IgD-negative memory B cell (primary cell): ENCODE results near the gene PLPPR5. TPM values are rescaled to one million over a fixed set of nuclear protein-coding genes. Genes with fewer than 3 reads are reported as not detected.
"Not testable (repeated sequence)": the region's sequence is repeated elsewhere in the genome, so short reads cannot be mapped to it uniquely, and the experiment has no call there.

Experiments used
- H3K27ac Mint-ChIP-seq, 3 donors: one replicate each; pipeline ENCODE4 v1.8.0; 2020 to 2022; ENCODE audit warnings: mild to moderate bottlenecking in 3 of 3, mixed read lengths in 3 of 3, moderate library complexity in 1 of 3
- H3K27me3 Mint-ChIP-seq: one replicate; pipeline ENCODE4 v1.8.0; 2021; ENCODE audit warnings: mixed read lengths
- H3K36me3 Mint-ChIP-seq: one replicate; pipeline ENCODE4 v1.8.0; 2020; ENCODE audit warnings: mild to moderate bottlenecking, mixed read lengths
- H3K4me1 Mint-ChIP-seq, 3 donors: one replicate each; pipeline ENCODE4 v1.8.0; 2020 to 2022; ENCODE audit warnings: mixed read lengths in 3 of 3, mild to moderate bottlenecking in 1 of 3
- H3K4me3 Mint-ChIP-seq, 4 donors: one replicate each; pipeline ENCODE4 v1.8.0; 2020 to 2022; ENCODE audit warnings: mild to moderate bottlenecking in 4 of 4, mixed read lengths in 4 of 4, moderate library complexity in 3 of 4
- H3K9me3 Mint-ChIP-seq, 3 donors: one replicate each; pipeline ENCODE4 v1.8.0; 2020 to 2021; ENCODE audit warnings: mixed read lengths in 3 of 3, mild to moderate bottlenecking in 1 of 3
- polyA plus RNA-seq: library from polyadenylated mRNA; unstranded; fragments of 300-500 nt; fragmentation: Illumina TruSeq; gene quantifications from one replicate; pipeline ENCODE4 v1.2.3, GENCODE V29; 2021

PLPPR5 gene
- polyA plus RNA-seq, 1 donor from 2014 or later, result not detected

- no peaks in the 10 kb centered on the region for H3K27me3 Mint-ChIP-seq
- H3K27ac Mint-ChIP-seq, result no peak overlapping the region
- peaks cover 0 to 3% (median 0%) of the 10 kb centered on the region in 3 donors for H3K9me3 Mint-ChIP-seq
- no peaks in the 10 kb centered on the region for H3K4me1 Mint-ChIP-seq
- H3K36me3 Mint-ChIP-seq, result peaks cover 2% of the 10 kb centered on the region
- no peak overlapping the region for H3K4me3 Mint-ChIP-seq
Measured at GRCh38 chr1:98910827-98911226, 93.8 kb downstream of the PLPPR5 start.

- H3K36me3 Mint-ChIP-seq, result peaks cover 2% of the 10 kb centered on the region
- H3K27me3 Mint-ChIP-seq, result no peaks in the 10 kb centered on the region
- H3K4me3 Mint-ChIP-seq, result no peak overlapping the region
- no peak overlapping the region for H3K27ac Mint-ChIP-seq
- H3K4me1 Mint-ChIP-seq, result no peaks in the 10 kb centered on the region
- peaks cover 0 to 3% (median 0%) of the 10 kb centered on the region in 3 donors for H3K9me3 Mint-ChIP-seq
Measured at GRCh38 chr1:98908980-98909379, 95.7 kb downstream of the PLPPR5 start.

- no peak overlapping the region for H3K4me3 Mint-ChIP-seq
- peaks cover 2% of the 10 kb centered on the region for H3K36me3 Mint-ChIP-seq
- no peak overlapping the region for H3K27ac Mint-ChIP-seq
- H3K4me1 Mint-ChIP-seq, result no peaks in the 10 kb centered on the region
- H3K27me3 Mint-ChIP-seq, result no peaks in the 10 kb centered on the region
- peaks cover 0 to 1% (median 0%) of the 10 kb centered on the region in 3 donors for H3K9me3 Mint-ChIP-seq
Measured at GRCh38 chr1:98906809-98907208, 97.9 kb downstream of the PLPPR5 start.

- H3K4me3 Mint-ChIP-seq, result no peak overlapping the region
- peaks cover 0 to 1% (median 0%) of the 10 kb centered on the region in 3 donors for H3K9me3 Mint-ChIP-seq
Measured at GRCh38 chr1:98906361-98906760, 98.3 kb downstream of the PLPPR5 start.

GRCh38 chr1:98904684-98905083 lies 100.0 kb downstream of the PLPPR5 start:
- H3K27me3 Mint-ChIP-seq, result no peaks in the 10 kb centered on the region
- H3K4me3 Mint-ChIP-seq, result no peak overlapping the region
- H3K9me3 Mint-ChIP-seq, result no peaks in the 10 kb centered on the region
- H3K36me3 Mint-ChIP-seq, result peaks cover 3% of the 10 kb centered on the region
- no peaks in the 10 kb centered on the region for H3K4me1 Mint-ChIP-seq
- H3K27ac Mint-ChIP-seq, result no peak overlapping the region

More at GRCh38 chr1:98906361-98906760, 98.3 kb downstream of the PLPPR5 start:
- H3K27ac Mint-ChIP-seq, result no peak overlapping the region
- no peaks in the 10 kb centered on the region for H3K27me3 Mint-ChIP-seq
- H3K36me3 Mint-ChIP-seq, result peaks cover 2% of the 10 kb centered on the region
- no peaks in the 10 kb centered on the region for H3K4me1 Mint-ChIP-seq

GRCh38 chr1:98903726-98904125 lies 100.9 kb downstream of the PLPPR5 start:
- Mint-ChIP-seq H3K9me3 (no peaks in the 10 kb centered on the region), H3K4me1 (no peaks in the 10 kb centered on the region), H3K4me3 (no peak overlapping the region), H3K27me3 (no peaks in the 10 kb centered on the region), H3K27ac (no peak overlapping the region), H3K36me3 (peaks cover 3% of the 10 kb centered on the region)

GRCh38 chr1:98903261-98903660 lies 101.4 kb downstream of the PLPPR5 start:
- Mint-ChIP-seq H3K9me3 (no peaks in the 10 kb centered on the region), H3K36me3 (peaks cover 2% of the 10 kb centered on the region), H3K27me3 (no peaks in the 10 kb centered on the region), H3K4me3 (no peak overlapping the region), H3K27ac (no peak overlapping the region), H3K4me1 (no peaks in the 10 kb centered on the region)

GRCh38 chr1:98898940-98899339 lies 105.7 kb downstream of the PLPPR5 start:
- Mint-ChIP-seq H3K4me3 (no peak overlapping the region), H3K4me1 (no peaks in the 10 kb centered on the region), H3K36me3 (peaks cover 2% of the 10 kb centered on the region), H3K27me3 (no peaks in the 10 kb centered on the region), H3K27ac (no peak overlapping the region), H3K9me3 (peaks cover 0 to 8% (median 3%) of the 10 kb centered on the region in 3 donors)

- no peak overlapping the region for H3K4me3 Mint-ChIP-seq
- no peaks in the 10 kb centered on the region for H3K4me1 Mint-ChIP-seq
- peaks cover 2% of the 10 kb centered on the region for H3K36me3 Mint-ChIP-seq
- H3K27ac Mint-ChIP-seq, result no peak overlapping the region
- peaks cover 0 to 8% (median 3%) of the 10 kb centered on the region in 3 donors for H3K9me3 Mint-ChIP-seq
- H3K27me3 Mint-ChIP-seq, result no peaks in the 10 kb centered on the region
Measured at GRCh38 chr1:98897479-98897878, 107.2 kb downstream of the PLPPR5 start.

GRCh38 chr1:98896711-98897445 lies 107.8 kb downstream of the PLPPR5 start:
- peaks cover 2% of the 10 kb centered on the region for H3K36me3 Mint-ChIP-seq
- H3K9me3 Mint-ChIP-seq, result peaks cover 0 to 8% (median 3%) of the 10 kb centered on the region in 3 donors
- no peaks in the 10 kb centered on the region for H3K4me1 Mint-ChIP-seq
- no peak overlapping the region for H3K4me3 Mint-ChIP-seq
- no peaks in the 10 kb centered on the region for H3K27me3 Mint-ChIP-seq
- H3K27ac Mint-ChIP-seq, result no peak overlapping the region

- no peak overlapping the region for H3K4me3 Mint-ChIP-seq
- no peak overlapping the region for H3K27ac Mint-ChIP-seq
Measured at GRCh38 chr1:98893371-98893770, 111.3 kb downstream of the PLPPR5 start.

GRCh38 chr1:98888869-98889268 lies 115.8 kb downstream of the PLPPR5 start:
- peaks cover 8% of the 10 kb centered on the region for H3K36me3 Mint-ChIP-seq

More at GRCh38 chr1:98893371-98893770, 111.3 kb downstream of the PLPPR5 start:
- peaks cover 0 to 8% (median 3%) of the 10 kb centered on the region in 3 donors for H3K9me3 Mint-ChIP-seq
- H3K36me3 Mint-ChIP-seq, result peaks cover 3% of the 10 kb centered on the region
- H3K27me3 Mint-ChIP-seq, result no peaks in the 10 kb centered on the region
- H3K4me1 Mint-ChIP-seq, result no peaks in the 10 kb centered on the region

GRCh38 chr1:98887507-98887906 lies 117.2 kb downstream of the PLPPR5 start:
- H3K27me3 Mint-ChIP-seq, result no peaks in the 10 kb centered on the region
- peak overlapping the region in 1 of 3 donors; percentile 14 for H3K27ac Mint-ChIP-seq
- H3K36me3 Mint-ChIP-seq, result peaks cover 8% of the 10 kb centered on the region
- H3K4me3 Mint-ChIP-seq, result no peak overlapping the region
- H3K4me1 Mint-ChIP-seq, result no peaks in the 10 kb centered on the region
- peaks cover 0 to 5% (median 0%) of the 10 kb centered on the region in 3 donors for H3K9me3 Mint-ChIP-seq

More at GRCh38 chr1:98888869-98889268, 115.8 kb downstream of the PLPPR5 start:
- no peak overlapping the region for H3K4me3 Mint-ChIP-seq
- H3K27ac Mint-ChIP-seq, result no peak overlapping the region
- H3K9me3 Mint-ChIP-seq, result peaks cover 0 to 5% (median 0%) of the 10 kb centered on the region in 3 donors
- H3K4me1 Mint-ChIP-seq, result no peaks in the 10 kb centered on the region
- no peaks in the 10 kb centered on the region for H3K27me3 Mint-ChIP-seq

GRCh38 chr1:98884864-98885263 lies 119.8 kb downstream of the PLPPR5 start:
- peaks cover 4% of the 10 kb centered on the region for H3K27me3 Mint-ChIP-seq
- H3K9me3 Mint-ChIP-seq, result peaks cover 0 to 5% (median 2%) of the 10 kb centered on the region in 3 donors
- H3K4me1 Mint-ChIP-seq, result no peaks in the 10 kb centered on the region
- H3K4me3 Mint-ChIP-seq, result no peak overlapping the region
- no peak overlapping the region for H3K27ac Mint-ChIP-seq
- H3K36me3 Mint-ChIP-seq, result peaks cover 8% of the 10 kb centered on the region

GRCh38 chr1:98881901-98882300 lies 122.8 kb downstream of the PLPPR5 start:
- H3K36me3 Mint-ChIP-seq, result peaks cover 4% of the 10 kb centered on the region
- H3K9me3 Mint-ChIP-seq, result peaks cover 0 to 5% (median 2%) of the 10 kb centered on the region in 3 donors
- no peak overlapping the region for H3K4me3 Mint-ChIP-seq
- H3K27ac Mint-ChIP-seq, result no peak overlapping the region
- H3K27me3 Mint-ChIP-seq, result peaks cover 4% of the 10 kb centered on the region
- H3K4me1 Mint-ChIP-seq, result no peaks in the 10 kb centered on the region

GRCh38 chr1:98881234-98881633 lies 123.4 kb downstream of the PLPPR5 start:
- H3K9me3 Mint-ChIP-seq, H3K27me3 Mint-ChIP-seq, H3K36me3 Mint-ChIP-seq, H3K4me3 Mint-ChIP-seq, H3K4me1 Mint-ChIP-seq: not testable (repeated sequence)
- H3K27ac Mint-ChIP-seq, result peak overlapping the region in 1 of 3 donors; percentile 63
